K562 (cell line): ENCODE data around the gene CUL9. TPM values are rescaled to one million over a fixed set of nuclear protein-coding genes. Genes with fewer than 3 reads are reported as not detected.

Experiments
- ADNP ChIP-seq: fragments of 200-800 bp; sonication (Bioruptor generic); IDR thresholded peaks from 2 replicates; pipeline ENCODE4 v1.6.1; 2016; ENCODE audit warnings: missing genetic modification characterization, missing compliant biosample characterization
- CBX5 ChIP-seq: IDR thresholded peaks from 2 replicates; pipeline ENCODE4 v1.6.1; 2014; ENCODE audit warnings: low read depth, borderline replicate concordance
- ESRRA ChIP-seq: fragments of 450-650 bp; IDR thresholded peaks from 2 replicates; pipeline ENCODE4 v1.6.1; 2014; ENCODE audit warnings: low read depth, mild to moderate bottlenecking, moderate library complexity, borderline replicate concordance
- GABPB1 ChIP-seq: sonication (generic); formaldehyde crosslinking; IDR thresholded peaks from 2 replicates; pipeline ENCODE4 v1.8.0; 2022; ENCODE audit warnings: mild to moderate bottlenecking, missing genetic modification reagents
- GTF3C2 ChIP-seq: IDR thresholded peaks from 3 replicates; pipeline ENCODE4 v1.6.1; 2011; ENCODE audit warnings: borderline replicate concordance, mild to moderate bottlenecking, moderate library complexity; ENCODE audit not compliant: insufficient read length; ENCODE audit errors: extremely low read depth
- HIVEP1 ChIP-seq: fragments of 250-450 bp; sonication (Bioruptor Pico); IDR thresholded peaks from 2 replicates; pipeline ENCODE4 v1.4.0; 2020; ENCODE audit warnings: mild to moderate bottlenecking
- JUND ChIP-seq, 2 experiments: IDR thresholded peaks; 2 replicates in 1 of 2; 3 replicates in 1 of 2; pipeline ENCODE4 v1.6.1; 2011; ENCODE audit warnings: borderline replicate concordance in 2 of 2, low read depth in 2 of 2, low read length in 2 of 2, improper control_type of control experiment in 1 of 2, missing biosample characterization in 1 of 2, missing genetic modification characterization in 1 of 2, missing genetic modification reagents in 1 of 2
- KDM2B ChIP-seq: fragments of 250-450 bp; sonication (Bioruptor Pico); IDR thresholded peaks from 2 replicates; pipeline ENCODE4 v1.8.0; 2021; ENCODE audit warnings: mild to moderate bottlenecking, moderate library complexity
- KLF6 ChIP-seq: fragments of 250-450 bp; sonication (Bioruptor Pico); IDR thresholded peaks from 2 replicates; pipeline ENCODE4 v1.4.0; 2020; ENCODE audit warnings: mild to moderate bottlenecking, moderate library complexity, borderline replicate concordance
- OTX1 ChIP-seq: fragments of 450-650 bp; formaldehyde crosslinking; IDR thresholded peaks from 2 replicates; pipeline ENCODE4 v1.4.0; 2022; ENCODE audit warnings: mild to moderate bottlenecking
- SIX5 ChIP-seq, 2 experiments: IDR thresholded peaks; 2 replicates each; pipeline ENCODE4 v1.6.1; 2011; ENCODE audit warnings: low read length in 2 of 2, borderline replicate concordance in 1 of 2, low read depth in 1 of 2, mild to moderate bottlenecking in 1 of 2, moderate library complexity in 1 of 2; ENCODE audit not compliant: insufficient read depth in 1 of 2
- UBTF ChIP-seq, 2 experiments: IDR thresholded peaks; 2 replicates each; pipeline ENCODE4 v1.6.1; 2012; ENCODE audit warnings: improper control_type of control experiment in 2 of 2, low read depth in 2 of 2, low read length in 2 of 2, borderline replicate concordance in 1 of 2
- WHSC1 ChIP-seq: IDR thresholded peaks from one replicate; pipeline ENCODE4 v1.6.1; 2012; ENCODE audit warnings: low read length, control low read depth, inconsistent platforms
- polyA plus RNA-seq, 8 experiments: library from polyadenylated mRNA; depleted of rRNA in 4 of 8; stranded (reverse) in 5 of 8; unstranded in 3 of 8; fragments of >200 nt; fragmentation: Nextera tagmentation in 2 of 8; fragmentation: Illumina TruSeq in 1 of 8; extraction: Ambion mirVana in 2 of 8; extraction: Trizol in 1 of 8; gene quantifications; 2 replicates each; pipeline versions ENCODE4 v1.2.1 to v1.2.3, GENCODE V29; 2011 to 2014; ENCODE audit warnings: inconsistent platforms in 1 of 8, missing spikeins in 1 of 8
- total RNA-seq, 7 experiments: library from RNA; depleted of rRNA in 6 of 7; stranded (reverse); fragments of >200 nt in 6 of 7; fragmentation: Illumina TruSeq in 2 of 7; extraction: Trizol in 2 of 7; gene quantifications; 2 replicates each; pipeline versions ENCODE4 v1.2.1 to v1.2.3, GENCODE V29; 2011 to 2021; ENCODE audit warnings: low replicate concordance in 1 of 7
- TF ChIP-seq, protein P1 (sequence below): IDR thresholded peaks from 2 replicates; pipeline ENCODE4 v1.6.1; 2011; ENCODE audit warnings: borderline replicate concordance, low read depth, mild to moderate bottlenecking, moderate library complexity, low read length; ENCODE audit not compliant: insufficient read depth, poor library complexity, severe bottlenecking
- TF ChIP-seq, protein P2 (sequence below), 3 experiments: fragments of 200-800 bp in 1 of 3; sonication (Bioruptor generic) in 1 of 3; sonication (generic) in 1 of 3; formaldehyde crosslinking in 1 of 3; IDR thresholded peaks; 2 replicates each; pipeline versions ENCODE4 v1.6.1 to v1.8.0; 2016 to 2022; ENCODE audit warnings: mild to moderate bottlenecking in 2 of 3, missing compliant biosample characterization in 2 of 3, missing genetic modification characterization in 2 of 3, missing genetic modification reagents in 1 of 3

Gene CUL9
- total and polyA plus RNA-seq, 9 of the 15 experiments (the other 6 are each of a cell fraction or from before 2014, with no cell fraction given): 0.50 to 20.7 (median 6.6) TPM

DNA sequence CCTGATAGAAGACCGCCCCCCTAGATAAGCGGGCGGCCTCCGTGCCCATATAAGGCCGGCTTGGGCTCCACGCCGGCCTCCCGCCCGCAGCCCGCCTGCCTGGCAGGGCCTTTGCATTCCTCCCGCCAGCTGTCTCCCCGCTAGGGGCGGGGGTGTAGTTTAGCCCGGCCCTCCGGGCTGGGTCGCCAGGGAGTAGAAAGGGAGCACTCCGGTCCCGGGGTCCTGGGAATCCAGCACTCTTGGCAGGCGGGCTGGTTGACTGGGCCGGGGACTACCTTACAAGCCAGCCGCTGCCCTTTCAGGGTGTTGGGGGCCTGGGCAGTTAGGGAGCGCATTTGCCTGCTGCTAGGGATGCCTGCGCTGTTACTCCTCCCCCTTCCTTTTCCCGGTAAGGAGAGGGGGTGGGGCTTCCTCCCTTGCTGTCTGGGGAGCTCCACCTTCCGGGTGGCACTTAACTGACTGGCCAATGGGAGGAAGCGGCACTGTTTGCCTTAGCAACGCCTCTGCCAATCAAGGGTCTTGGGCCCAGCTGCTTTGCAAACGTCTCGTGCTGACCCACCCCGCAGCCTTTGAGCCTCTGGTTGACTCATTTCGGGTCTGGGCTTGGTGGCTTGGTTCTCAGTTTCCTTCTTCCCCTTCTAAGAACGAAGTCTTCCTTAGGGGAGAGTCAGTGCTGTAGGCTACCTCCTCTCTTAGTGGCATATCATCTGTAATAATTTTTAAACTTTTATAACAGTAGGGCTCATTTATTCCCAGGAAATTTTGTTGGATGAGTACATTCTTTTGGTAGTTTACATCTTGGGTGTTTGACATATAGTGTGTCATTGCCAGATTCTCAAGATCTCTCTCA lies 7.5 kb upstream of the CUL9 start (continued):
- TF ChIP-seq CBX5 (no peak), UBTF (IDR thresholded peaks at IDR 0.05; ENCODE audit: borderline replicate concordance in 1 of 2, low read depth in 2 of 2, low read length in 2 of 2) (no peak), GABPB1 (peak; percentile 60; the same call in 1 of the 2 replicates), GTF3C2 (no peak), ADNP (tag) (no peak), WHSC1 (no peak), OTX1 (no peak), KLF6 (CRISPR knock-in tag) (0 out of 2 replicates have a peak, but pooled peaks have one; percentile 47), KDM2B (0 out of 2 replicates have a peak, but pooled peaks have one; percentile 61), SIX5 (IDR thresholded peaks at IDR 0.05; ENCODE audit: borderline replicate concordance in 1 of 2, insufficient read depth in 1 of 2, low read depth in 1 of 2, low read length in 2 of 2) (no peak), JUND (IDR thresholded peaks at IDR 0.05; ENCODE audit: borderline replicate concordance, low read depth, low read length) (peak; percentile 84), JUND (tag; IDR thresholded peaks at IDR 0.05; ENCODE audit: borderline replicate concordance, low read depth, low read length) (peak; percentile 71; the same call in 1 of the 3 replicates), HIVEP1 (CRISPR knock-in tag) (peak; percentile 4; the same call in 1 of the 2 replicates), ESRRA (0 out of 2 replicates have a peak, but pooled peaks have one; percentile 14)
- TF ChIP-seq, protein P1, sequence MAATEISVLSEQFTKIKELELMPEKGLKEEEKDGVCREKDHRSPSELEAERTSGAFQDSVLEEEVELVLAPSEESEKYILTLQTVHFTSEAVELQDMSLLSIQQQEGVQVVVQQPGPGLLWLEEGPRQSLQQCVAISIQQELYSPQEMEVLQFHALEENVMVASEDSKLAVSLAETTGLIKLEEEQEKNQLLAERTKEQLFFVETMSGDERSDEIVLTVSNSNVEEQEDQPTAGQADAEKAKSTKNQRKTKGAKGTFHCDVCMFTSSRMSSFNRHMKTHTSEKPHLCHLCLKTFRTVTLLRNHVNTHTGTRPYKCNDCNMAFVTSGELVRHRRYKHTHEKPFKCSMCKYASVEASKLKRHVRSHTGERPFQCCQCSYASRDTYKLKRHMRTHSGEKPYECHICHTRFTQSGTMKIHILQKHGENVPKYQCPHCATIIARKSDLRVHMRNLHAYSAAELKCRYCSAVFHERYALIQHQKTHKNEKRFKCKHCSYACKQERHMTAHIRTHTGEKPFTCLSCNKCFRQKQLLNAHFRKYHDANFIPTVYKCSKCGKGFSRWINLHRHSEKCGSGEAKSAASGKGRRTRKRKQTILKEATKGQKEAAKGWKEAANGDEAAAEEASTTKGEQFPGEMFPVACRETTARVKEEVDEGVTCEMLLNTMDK: peak; percentile 13
- TF ChIP-seq, protein P2, sequence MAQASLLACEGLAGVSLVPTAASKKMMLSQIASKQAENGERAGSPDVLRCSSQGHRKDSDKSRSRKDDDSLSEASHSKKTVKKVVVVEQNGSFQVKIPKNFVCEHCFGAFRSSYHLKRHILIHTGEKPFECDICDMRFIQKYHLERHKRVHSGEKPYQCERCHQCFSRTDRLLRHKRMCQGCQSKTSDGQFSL (CRISPR knock-in tag; IDR thresholded peaks at IDR 0.05): no peak; the same call in 1 of the 2 replicates
- TF ChIP-seq, protein P2 (tag; IDR thresholded peaks at IDR 0.05): peak in 1 of 2 experiments; percentile 50; a peak in 1 of 4 replicates
